Muscle of leg (tissue), 11 donors: Measurements from ENCODE around the gene WFIKKN2. TPM values are rescaled to one million over a fixed set of nuclear protein-coding genes. Genes with fewer than 3 reads are reported as not detected.

Experiments used
- DNase-seq: peaks from one replicate; pipeline ENCODE4 v3.0.0; 2013
- H3K27ac ChIP-seq: one replicate; pipeline ENCODE4 v1.5.1; 2013; ENCODE audit warnings: mild to moderate bottlenecking, low read length, control low read depth
- H3K27me3 ChIP-seq: one replicate; pipeline ENCODE4 v1.6.1; 2013; ENCODE audit warnings: low read length; ENCODE audit not compliant: control insufficient read depth, insufficient read depth
- H3K36me3 ChIP-seq: one replicate; pipeline ENCODE4 v1.6.1; 2013; ENCODE audit warnings: low read length; ENCODE audit not compliant: control insufficient read depth, insufficient read depth
- H3K4me1 ChIP-seq: one replicate; pipeline ENCODE4 v1.6.1; 2013; ENCODE audit warnings: low read length; ENCODE audit not compliant: control insufficient read depth, insufficient read depth
- H3K4me3 ChIP-seq: one replicate; pipeline ENCODE4 v1.5.1; 2013; ENCODE audit warnings: low read length, control low read depth
- H3K9me3 ChIP-seq: replicated peaks from 2 replicates; pipeline ENCODE4 v1.6.1; 2013; ENCODE audit warnings: low read depth, low read length; ENCODE audit not compliant: control insufficient read depth
- WGBS: methylation state at CpG from one replicate; pipeline ENCODE4 v1.1.5; 2013; ENCODE audit warnings: missing lambda C conversion rate; ENCODE audit not compliant: insufficient coverage; 5-methylcytosine and 5-hydroxymethylcytosine counted together
- polyA plus RNA-seq, 8 donors: library from polyadenylated mRNA; unstranded; fragments of 120-200 nt; gene quantifications; one replicate each; pipeline versions ENCODE4 v1.2.1 to v1.2.3, GENCODE V29; 2013; ENCODE audit warnings: inconsistent platforms in 1 of 8, low replicate concordance in 1 of 8; ENCODE audit not compliant: insufficient read length in 8 of 8, insufficient read depth in 1 of 8
- total RNA-seq: library from RNA; stranded (reverse); fragments of 120-200 nt; gene quantifications from one replicate; pipeline ENCODE4 v1.2.4, GENCODE V29; 2013

Gene WFIKKN2
- total and polyA plus RNA-seq, 9 donors = 0.35 to 3.3 (median 1.2) TPM

- WGBS = 66% methylated on average over 9 of the region's 11 CpGs
Observed at GRCh38 chr17:50841277-50841948, 6.0 kb downstream of the WFIKKN2 start.

DNA sequence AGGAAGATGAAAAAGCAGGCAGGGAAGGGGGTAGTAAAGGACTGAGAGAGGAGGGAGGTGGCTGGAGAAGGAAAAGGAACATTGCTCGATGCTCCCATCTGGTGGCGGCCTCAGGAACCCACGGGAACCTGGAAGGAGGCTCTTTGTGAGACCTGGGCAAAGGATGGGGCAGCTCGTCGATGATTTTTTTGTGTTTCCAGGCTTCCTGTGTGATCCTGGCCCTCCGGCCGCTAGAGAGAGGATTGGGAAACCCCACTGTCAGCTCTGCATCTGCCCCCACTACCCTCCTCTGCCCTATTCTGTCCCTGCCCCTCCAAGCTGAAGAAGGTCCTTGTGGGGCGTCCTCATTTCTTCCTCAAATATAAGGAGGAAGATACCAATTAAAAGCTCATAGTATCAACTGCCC is 6.6 kb downstream of the WFIKKN2 start:
- peak; percentile 83 for DNase-seq
- no peak overlapping the region for H3K4me3 ChIP-seq
- 10% methylated on average over 2 of the region's 8 CpGs for WGBS

More at GRCh38 chr17:50841277-50841948, 6.0 kb downstream of the WFIKKN2 start:
- Histone ChIP-seq H3K36me3 (no peaks in the 10 kb centered on the region), H3K4me1 (peaks cover 31% of the 10 kb centered on the region), H3K9me3 (no peaks in the 10 kb centered on the region), H3K27me3 (no peaks in the 10 kb centered on the region), H3K4me3 (no peak overlapping the region), H3K27ac (no peak overlapping the region)
- no peak for DNase-seq

GRCh38 chr17:50842506-50843149 is 7.2 kb downstream of the WFIKKN2 start:
- no peak for DNase-seq
- no peak overlapping the region for H3K4me3 ChIP-seq
- H3K36me3 ChIP-seq = no peaks in the 10 kb centered on the region
- peaks cover 34% of the 10 kb centered on the region for H3K4me1 ChIP-seq
- no peak overlapping the region for H3K27ac ChIP-seq
- no peaks in the 10 kb centered on the region for H3K27me3 ChIP-seq
- H3K9me3 ChIP-seq = no peaks in the 10 kb centered on the region
- WGBS = 58% methylated on average over 6 of the region's 9 CpGs

More for the DNA sequence above, 6.6 kb downstream of the WFIKKN2 start:
- peaks cover 31% of the 10 kb centered on the region for H3K4me1 ChIP-seq
- H3K27ac ChIP-seq = no peak overlapping the region
- no peaks in the 10 kb centered on the region for H3K27me3 ChIP-seq
- H3K9me3 ChIP-seq = no peaks in the 10 kb centered on the region
- H3K36me3 ChIP-seq = no peaks in the 10 kb centered on the region

GRCh38 chr17:50843150-50843905 is 7.9 kb downstream of the WFIKKN2 start:
- Histone ChIP-seq H3K4me3 (no peak overlapping the region), H3K27me3 (no peaks in the 10 kb centered on the region), H3K27ac (no peak overlapping the region), H3K4me1 (peaks cover 38% of the 10 kb centered on the region), H3K9me3 (no peaks in the 10 kb centered on the region), H3K36me3 (no peaks in the 10 kb centered on the region)
- 58% methylated on average over 2 of the region's 16 CpGs for WGBS
- no peak for DNase-seq

DNA sequence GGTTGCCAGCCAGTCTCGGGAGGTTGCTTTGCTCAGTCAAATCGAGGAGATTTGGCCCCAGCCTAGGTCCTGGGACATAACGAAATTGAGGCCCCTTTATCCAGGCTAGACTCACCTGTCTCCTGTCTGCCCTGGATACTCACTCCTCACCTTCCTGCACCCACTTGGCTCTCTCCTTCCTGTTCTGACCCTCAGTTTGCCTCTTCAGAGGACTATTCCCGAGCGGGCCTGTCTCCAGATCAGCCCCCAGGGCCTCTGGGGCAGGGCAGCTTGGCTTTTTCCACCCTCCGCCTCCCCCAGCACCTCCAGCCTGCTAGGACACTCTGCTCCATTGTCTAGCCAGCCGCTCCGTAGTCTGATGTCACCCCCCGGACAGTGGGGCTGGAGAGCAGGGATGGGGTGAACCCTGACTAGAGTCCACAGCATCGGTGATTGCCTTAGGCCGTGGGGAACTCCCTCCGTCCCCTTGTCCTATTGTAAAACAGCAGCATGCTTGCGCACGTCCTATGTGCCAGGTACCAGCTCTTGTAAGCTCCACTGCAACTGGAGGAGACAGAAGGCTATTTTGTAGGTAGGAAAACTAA is 8.8 kb downstream of the WFIKKN2 start:
- H3K27me3 ChIP-seq = no peaks in the 10 kb centered on the region
- no peaks in the 10 kb centered on the region for H3K36me3 ChIP-seq
- peaks cover 38% of the 10 kb centered on the region for H3K4me1 ChIP-seq
- 82% methylated on average over 13 of the region's 14 CpGs for WGBS
- H3K9me3 ChIP-seq = no peaks in the 10 kb centered on the region
- H3K4me3 ChIP-seq = no peak overlapping the region
- H3K27ac ChIP-seq = peak overlapping the region; percentile 53
- no peak for DNase-seq

- 76% methylated on average over 7 of the region's 12 CpGs for WGBS
- peak; percentile 62 for DNase-seq
Observed at GRCh38 chr17:50845240-50846147, 10.1 kb downstream of the WFIKKN2 start.

DNA sequence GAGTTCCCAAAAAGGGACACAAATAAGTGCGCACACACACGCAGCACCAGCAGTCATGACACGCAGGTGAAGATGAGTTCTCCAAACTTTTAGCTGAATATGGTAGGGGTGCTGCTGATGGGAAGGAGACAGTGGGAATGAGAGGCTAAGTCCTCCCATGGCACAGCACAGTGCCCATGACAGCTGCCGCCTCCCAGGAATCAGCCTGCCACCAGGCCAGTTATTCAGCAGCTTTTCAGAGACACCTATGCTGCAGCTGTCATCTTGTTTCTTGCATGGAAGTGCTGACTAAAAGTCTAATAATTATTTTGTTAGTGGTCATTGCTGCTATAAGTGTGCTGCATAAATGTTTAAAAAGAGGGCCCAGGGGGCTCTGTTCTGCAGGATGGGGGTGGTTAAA is 12.2 kb downstream of the WFIKKN2 start:
- H3K4me1 ChIP-seq = peaks cover 45% of the 10 kb centered on the region

More at GRCh38 chr17:50845240-50846147, 10.1 kb downstream of the WFIKKN2 start:
- Histone ChIP-seq H3K27me3 (no peaks in the 10 kb centered on the region), H3K9me3 (no peaks in the 10 kb centered on the region), H3K27ac (peak overlapping the region; percentile 86), H3K36me3 (no peaks in the 10 kb centered on the region), H3K4me3 (no peak overlapping the region), H3K4me1 (peaks cover 38% of the 10 kb centered on the region)

DNA sequence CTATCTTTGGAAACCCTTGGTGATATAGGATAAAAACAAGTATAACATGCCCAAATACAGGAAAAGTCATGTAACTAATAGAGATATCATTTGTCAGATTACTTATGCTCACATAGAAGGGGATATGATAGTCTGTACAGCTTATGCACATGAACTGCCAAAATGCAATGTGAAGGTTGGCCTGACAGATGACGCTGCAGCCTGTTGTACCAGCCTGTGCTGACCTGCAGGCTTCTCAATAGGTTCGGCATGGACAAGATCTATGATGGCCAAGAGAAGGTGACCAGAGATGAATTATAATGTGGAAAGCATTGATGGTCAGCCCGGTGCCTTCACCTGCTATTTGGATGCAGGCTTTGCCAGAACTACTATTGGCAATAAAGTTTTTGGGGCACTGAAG is 12.7 kb downstream of the WFIKKN2 start:
- 84% methylated on average over 2 of the region's 3 CpGs for WGBS
- DNase-seq = no peak
- peaks cover 43% of the 10 kb centered on the region for H3K4me1 ChIP-seq
- H3K27me3 ChIP-seq = no peaks in the 10 kb centered on the region
- H3K4me3 ChIP-seq = no peak overlapping the region
- H3K27ac ChIP-seq = no peak overlapping the region
- H3K9me3 ChIP-seq = no peaks in the 10 kb centered on the region
- no peaks in the 10 kb centered on the region for H3K36me3 ChIP-seq

More for the DNA sequence above, 12.2 kb downstream of the WFIKKN2 start:
- H3K27ac ChIP-seq = peak overlapping the region; percentile 45
- no peak for DNase-seq
- 93% methylated on average over 3 of the region's 4 CpGs for WGBS
- no peaks in the 10 kb centered on the region for H3K27me3 ChIP-seq
- H3K4me3 ChIP-seq = no peak overlapping the region
- no peaks in the 10 kb centered on the region for H3K9me3 ChIP-seq
- no peaks in the 10 kb centered on the region for H3K36me3 ChIP-seq

GRCh38 chr17:50848711-50849110 is 13.3 kb downstream of the WFIKKN2 start:
- Histone ChIP-seq H3K36me3 (no peaks in the 10 kb centered on the region), H3K27ac (no peak overlapping the region), H3K4me1 (peaks cover 39% of the 10 kb centered on the region), H3K9me3 (no peaks in the 10 kb centered on the region), H3K4me3 (no peak overlapping the region), H3K27me3 (no peaks in the 10 kb centered on the region)
- DNase-seq = no peak
- no CpG with 5 or more reads among the region's 2 CpGs for WGBS
